PFSK-1 (cell line): ENCODE results near the gene KCNQ2.

Experiments
- POLR2AphosphoS5 ChIP-seq: IDR thresholded peaks from 2 replicates; pipeline ENCODE4 v1.6.1; 2012; ENCODE audit warnings: low read depth, mild to moderate bottlenecking, control low read depth, low read length, moderate library complexity
- TAF1 ChIP-seq: IDR thresholded peaks from 2 replicates; pipeline ENCODE4 v1.6.1; 2012; ENCODE audit warnings: low read length, control low read depth, borderline replicate concordance; ENCODE audit not compliant: insufficient read depth

- TF ChIP-seq TAF1 (no peak), POLR2AphosphoS5 (no peak)
These were observed 32.8 kb upstream of the KCNQ2 start for GRCh38 chr20:63505281-63505680.
